Measurements from ENCODE around the gene EFCC1.

DNA sequence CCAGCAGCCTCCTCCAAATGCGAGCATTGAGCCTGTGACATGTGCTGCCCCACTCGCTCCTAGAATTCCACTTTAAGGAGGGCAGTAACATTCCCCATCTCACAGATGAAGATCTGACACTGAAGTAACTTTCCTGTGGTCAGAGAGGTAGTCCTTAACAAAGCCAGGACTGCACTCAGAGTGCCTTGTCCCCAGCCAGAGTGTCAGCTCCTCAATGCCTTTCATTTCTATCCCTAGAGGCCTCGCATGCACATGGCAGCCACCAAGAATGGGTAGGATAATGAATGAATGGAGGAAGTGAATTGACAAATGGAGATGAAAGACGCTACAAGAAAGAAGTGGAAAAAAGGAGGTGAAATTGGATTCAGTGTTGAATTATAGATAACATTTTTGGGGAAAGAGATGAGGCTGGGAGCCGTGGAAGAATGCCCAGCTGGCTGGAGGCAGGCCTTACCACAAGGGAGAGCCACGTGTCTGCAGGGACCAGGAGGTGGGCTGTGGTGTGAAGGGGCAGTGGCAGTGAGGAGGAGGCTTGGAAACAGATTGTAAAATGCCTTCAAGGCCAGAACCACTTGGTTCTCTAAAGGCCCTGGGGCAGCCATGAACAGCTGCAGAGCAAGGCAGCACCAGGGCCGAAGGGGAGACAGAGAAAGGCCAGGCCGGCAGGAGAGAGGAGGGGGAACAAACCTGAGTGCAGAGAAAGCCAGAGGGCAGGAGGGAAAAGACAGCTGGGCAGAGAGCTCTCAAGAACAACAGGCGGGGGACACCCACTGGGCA, 17.6 kb upstream of the EFCC1 start:
- TF ChIP-seq, protein P1, sequence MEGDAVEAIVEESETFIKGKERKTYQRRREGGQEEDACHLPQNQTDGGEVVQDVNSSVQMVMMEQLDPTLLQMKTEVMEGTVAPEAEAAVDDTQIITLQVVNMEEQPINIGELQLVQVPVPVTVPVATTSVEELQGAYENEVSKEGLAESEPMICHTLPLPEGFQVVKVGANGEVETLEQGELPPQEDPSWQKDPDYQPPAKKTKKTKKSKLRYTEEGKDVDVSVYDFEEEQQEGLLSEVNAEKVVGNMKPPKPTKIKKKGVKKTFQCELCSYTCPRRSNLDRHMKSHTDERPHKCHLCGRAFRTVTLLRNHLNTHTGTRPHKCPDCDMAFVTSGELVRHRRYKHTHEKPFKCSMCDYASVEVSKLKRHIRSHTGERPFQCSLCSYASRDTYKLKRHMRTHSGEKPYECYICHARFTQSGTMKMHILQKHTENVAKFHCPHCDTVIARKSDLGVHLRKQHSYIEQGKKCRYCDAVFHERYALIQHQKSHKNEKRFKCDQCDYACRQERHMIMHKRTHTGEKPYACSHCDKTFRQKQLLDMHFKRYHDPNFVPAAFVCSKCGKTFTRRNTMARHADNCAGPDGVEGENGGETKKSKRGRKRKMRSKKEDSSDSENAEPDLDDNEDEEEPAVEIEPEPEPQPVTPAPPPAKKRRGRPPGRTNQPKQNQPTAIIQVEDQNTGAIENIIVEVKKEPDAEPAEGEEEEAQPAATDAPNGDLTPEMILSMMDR (IDR thresholded peaks at IDR 0.05) = no peak
- TF ChIP-seq POLR2A (IDR thresholded peaks at IDR 0.05) (no peak), POLR2AphosphoS5 (IDR thresholded peaks at IDR 0.05) (no peak), EP300 (IDR thresholded peaks at IDR 0.05; ENCODE audit: low read depth) (no peak)

All from transverse colon (tissue), 4 donors.